NCI-H2196 treated with DMSO at 0.1 percent for 48 hours (cell line): ENCODE measurements around the gene NDST3.
"Not testable (repeated sequence)": the region's sequence is repeated elsewhere in the genome, so short reads cannot be mapped to it uniquely, and the experiment has no call there.

Source experiments
- DNase-seq: peaks from one replicate; lab custom pipeline; 2025; ENCODE audit not compliant: unreplicated experiment; lab: John Stamatoyannopoulos, UW

The NDST3 gene

DNA sequence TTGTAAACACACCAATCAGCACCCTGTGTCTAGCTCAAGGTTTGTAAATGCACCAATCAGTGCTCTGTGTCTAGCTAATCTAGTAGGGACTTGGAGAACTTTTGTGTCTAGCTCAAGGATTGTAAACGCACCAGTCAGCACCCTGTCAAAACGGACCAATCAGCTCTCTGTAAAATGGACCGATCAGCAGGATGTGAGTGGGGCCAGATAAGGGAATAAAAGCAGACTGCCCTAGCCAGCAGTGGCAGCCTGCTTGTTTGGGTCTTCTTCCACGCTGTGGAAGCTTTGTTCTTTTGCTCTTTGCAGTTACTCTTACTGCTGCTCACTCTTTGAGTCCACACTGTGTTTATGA is 231.8 kb downstream of the NDST3 start:
- not testable (repeated sequence) for DNase-seq

DNA sequence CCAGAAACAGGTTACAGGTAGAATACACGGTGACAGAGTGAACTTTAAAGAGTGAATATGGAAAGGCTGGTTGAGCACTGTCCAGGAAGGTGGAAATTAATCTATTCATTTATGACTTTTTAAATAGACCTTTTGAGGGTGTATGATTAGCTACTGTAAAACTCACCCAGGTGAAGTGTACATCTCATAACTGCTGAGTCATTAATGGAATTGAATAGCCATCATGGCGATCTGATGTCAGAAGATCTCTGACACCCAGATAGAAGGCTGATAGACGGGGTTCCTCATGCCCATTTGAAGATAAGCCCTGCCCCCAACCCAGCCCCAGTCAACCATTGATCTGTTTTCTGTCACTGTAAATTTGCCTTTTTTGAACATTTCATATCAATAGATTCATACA is 234.5 kb downstream of the NDST3 start:
- DNase-seq, result no peak

GRCh38 chr4:118270492-118270891 is 236.2 kb downstream of the NDST3 start:
- no peak for DNase-seq

DNA sequence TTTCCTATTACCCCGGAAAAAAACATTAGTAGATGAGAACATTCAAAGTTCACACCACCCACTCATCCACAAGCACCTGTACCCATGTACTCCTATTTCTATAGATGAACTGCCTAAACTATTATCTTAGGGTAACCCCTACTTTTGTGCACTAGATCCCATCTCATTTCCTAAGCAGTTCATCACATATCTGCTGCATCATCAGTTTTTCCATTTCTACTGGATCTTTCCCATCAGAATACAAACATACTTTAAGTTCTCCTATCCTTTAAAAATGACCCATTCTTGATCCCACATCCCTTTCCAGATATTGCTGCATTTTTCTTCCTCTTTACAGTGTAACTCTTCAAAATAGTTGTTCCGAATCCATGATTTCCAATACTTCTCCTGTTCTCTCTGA is 237.5 kb downstream of the NDST3 start:
- DNase-seq, result no peak

- DNase-seq, result no peak
These were observed 239.4 kb downstream of the NDST3 start for GRCh38 chr4:118273642-118274041.

- DNase-seq, result no peak
These were observed 242.3 kb downstream of the NDST3 start for GRCh38 chr4:118276580-118276979.

GRCh38 chr4:118277243-118277642 is 243.0 kb downstream of the NDST3 start:
- no peak for DNase-seq

- peak; percentile 79 for DNase-seq
These were observed 244.4 kb downstream of the NDST3 start for GRCh38 chr4:118278473-118279274.

- DNase-seq, result no peak
These were observed 245.0 kb downstream of the NDST3 start for GRCh38 chr4:118279328-118279727.

DNA sequence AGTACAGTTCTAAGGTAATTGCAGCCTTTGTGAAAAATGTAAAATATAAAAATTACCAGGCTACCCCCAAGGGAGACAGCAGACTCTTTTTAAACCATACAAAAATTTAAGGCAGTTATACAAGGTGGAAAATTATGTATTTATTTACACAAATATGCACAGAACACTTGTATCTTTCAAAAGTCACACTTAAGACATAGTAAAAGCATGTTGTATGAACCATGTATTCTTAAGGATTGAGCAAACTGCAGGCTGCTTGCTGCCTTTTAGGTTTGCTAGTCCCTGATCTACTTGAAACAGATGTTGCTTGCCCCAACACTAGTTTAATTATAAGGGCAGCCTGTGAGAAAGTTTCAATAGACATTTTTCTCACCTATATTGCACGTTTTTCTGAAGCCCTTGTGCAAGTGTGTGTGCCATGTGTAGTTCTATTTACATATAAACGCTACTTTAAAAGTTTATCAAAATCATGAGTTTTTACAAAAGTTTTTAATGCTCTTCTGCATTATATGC is 245.7 kb downstream of the NDST3 start:
- DNase-seq, result no peak

DNA sequence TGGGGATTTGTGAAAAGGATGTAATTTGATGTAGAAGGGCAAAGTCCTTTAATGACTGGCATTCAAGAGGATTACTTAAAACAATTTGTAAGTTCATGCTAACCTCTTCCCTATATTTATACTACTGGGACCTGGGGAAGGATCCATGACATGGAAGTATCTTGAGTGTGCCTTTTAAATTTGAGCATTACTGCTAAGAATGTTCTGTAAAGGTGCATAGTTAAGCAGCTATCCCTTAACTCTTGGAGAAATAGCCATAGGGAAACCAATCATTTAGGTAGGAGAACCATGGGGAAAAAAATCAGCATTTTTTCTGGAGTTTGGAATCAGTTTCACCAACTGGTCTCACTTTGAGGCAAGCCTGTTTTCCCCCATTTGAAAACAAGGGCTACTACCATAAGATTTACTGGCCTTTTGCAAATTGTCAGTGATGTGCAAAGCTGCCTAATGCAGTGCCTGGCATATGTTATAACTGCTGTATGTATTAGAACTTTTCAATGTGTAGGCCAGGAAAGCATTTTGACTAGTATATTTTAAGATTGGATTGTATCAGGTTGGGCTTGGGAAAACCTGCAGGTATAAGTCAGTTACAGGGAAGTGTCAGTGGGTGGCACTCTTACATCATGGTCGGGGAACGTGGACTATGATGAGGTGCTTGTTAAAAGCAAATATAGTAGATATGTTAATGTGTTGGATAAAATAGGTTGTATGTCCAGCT is 246.4 kb downstream of the NDST3 start:
- peak; percentile 34 for DNase-seq

DNA sequence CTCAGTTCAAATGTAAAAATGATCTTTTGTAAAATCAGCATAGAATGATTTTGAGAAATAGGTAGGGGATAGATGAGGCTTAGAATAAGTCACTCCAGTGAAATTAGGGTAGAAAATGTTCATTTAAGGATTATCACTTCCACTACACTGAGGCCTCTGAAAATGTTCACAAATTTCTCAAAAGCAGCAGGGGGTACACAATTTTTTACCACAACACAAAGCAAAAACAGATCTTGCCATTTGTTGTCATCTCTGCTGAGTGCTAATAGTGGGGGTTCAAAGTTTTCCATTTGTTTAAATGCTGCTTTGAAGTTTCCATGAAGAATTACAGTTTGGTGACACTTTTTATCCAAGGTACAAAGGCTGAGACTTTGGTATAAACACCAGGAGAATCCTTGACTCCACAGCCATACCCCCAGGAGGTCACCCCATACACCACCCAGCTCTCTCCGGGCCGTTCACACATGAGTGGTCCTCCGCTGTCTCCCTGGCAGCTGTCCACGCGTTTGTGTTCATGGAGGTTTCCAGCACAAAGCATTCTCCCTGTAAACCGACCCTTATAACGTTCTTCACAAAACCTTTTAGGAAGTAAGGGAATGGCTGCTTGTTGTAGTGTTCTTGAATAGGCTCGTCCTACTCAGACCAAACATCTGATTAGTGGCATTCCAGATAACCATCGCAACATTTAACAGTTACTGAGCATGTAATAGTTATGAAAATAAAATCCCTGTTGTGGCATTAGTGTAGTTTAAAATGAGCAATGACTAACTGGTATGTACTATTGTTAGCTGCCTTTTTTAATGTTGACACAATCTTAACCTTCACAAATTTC is 247.5 kb downstream of the NDST3 start:
- no peak for DNase-seq

- no peak for DNase-seq
These were observed 248.4 kb downstream of the NDST3 start for GRCh38 chr4:118282692-118283091.

GRCh38 chr4:118284169-118284568 is 249.9 kb downstream of the NDST3 start:
- DNase-seq, result no peak

GRCh38 chr4:118285931-118286330 is 251.6 kb downstream of the NDST3 start:
- no peak for DNase-seq

DNA sequence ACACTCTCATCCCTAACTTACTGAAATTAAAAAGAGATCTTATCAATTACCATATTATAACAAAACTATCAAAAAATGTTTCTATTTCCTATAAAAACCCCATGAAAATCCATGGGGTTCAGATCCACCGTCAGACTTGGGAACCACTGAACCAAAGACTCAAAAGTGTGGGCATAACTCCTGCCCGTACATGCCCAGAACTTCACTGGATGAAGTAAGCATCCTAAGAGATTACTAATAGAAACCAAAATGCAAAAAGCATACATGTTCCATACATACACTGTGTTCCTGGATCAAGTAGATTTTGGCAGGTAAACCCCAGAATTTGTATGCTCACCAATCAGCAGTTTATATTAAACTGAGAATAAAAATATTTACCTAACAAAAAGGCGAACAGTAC is 252.4 kb downstream of the NDST3 start:
- no peak for DNase-seq

- no peak for DNase-seq
These were observed 253.6 kb downstream of the NDST3 start for GRCh38 chr4:118287711-118288451.

GRCh38 chr4:118289794-118290193 is 255.5 kb downstream of the NDST3 start:
- no peak for DNase-seq

DNA sequence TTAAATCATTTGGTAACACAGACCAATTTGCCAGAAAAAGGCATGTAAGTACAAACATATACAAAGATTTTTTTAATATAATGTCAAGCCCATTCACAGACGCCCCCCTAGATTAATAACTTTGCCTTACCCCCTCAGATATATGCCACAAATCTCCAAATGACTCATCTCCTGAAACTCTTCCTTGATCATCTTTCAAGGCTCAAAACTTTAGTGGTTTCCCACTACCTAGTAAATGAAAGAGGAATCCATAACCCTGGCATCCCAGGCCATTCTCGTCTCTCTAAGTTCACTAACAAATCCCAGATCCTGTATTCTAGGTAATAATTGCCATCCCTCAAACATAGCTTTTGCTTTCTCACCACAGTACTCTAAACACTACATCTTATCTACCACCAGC is 256.7 kb downstream of the NDST3 start:
- DNase-seq, result no peak

- DNase-seq, result no peak
These were observed 262.4 kb downstream of the NDST3 start for GRCh38 chr4:118296729-118297128.

DNA sequence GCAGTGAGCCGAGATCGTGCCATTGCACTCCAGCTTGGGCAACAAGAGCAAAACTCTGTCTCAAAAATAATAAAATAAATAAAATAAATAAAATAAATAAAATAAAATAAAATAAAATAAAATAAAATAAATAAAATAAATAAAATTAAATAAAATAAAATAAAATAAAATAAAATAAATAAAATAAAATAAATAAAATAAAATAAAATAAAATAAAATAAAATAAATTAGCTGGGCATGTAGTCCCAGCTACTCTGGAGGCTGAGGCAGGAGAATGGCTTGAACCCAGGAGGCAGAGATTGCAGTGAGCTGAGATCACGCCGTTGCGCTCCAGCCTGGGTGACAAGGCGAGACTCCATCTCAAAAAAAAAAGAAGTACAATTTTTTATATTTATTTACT is 265.3 kb downstream of the NDST3 start:
- DNase-seq, result not testable (repeated sequence)
